GM18511 (cell line): ENCODE measurements around the gene NELFE.
"Not testable (repeated sequence)": the region's sequence is repeated elsewhere in the genome, so short reads cannot be mapped to it uniquely, and the experiment has no call there.

ENCODE experiments used
- ATAC-seq: cut with Tn5 transposase; IDR thresholded peaks from one replicate; pipeline ENCODE4 v1.9.1; 2021; ENCODE audit warnings: mild to moderate bottlenecking, moderate library complexity; ENCODE audit not compliant: unreplicated experiment

NELFE gene, protein sequence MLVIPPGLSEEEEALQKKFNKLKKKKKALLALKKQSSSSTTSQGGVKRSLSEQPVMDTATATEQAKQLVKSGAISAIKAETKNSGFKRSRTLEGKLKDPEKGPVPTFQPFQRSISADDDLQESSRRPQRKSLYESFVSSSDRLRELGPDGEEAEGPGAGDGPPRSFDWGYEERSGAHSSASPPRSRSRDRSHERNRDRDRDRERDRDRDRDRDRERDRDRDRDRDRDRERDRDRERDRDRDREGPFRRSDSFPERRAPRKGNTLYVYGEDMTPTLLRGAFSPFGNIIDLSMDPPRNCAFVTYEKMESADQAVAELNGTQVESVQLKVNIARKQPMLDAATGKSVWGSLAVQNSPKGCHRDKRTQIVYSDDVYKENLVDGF

GRCh38 chr6:31958741-31959739 is at the start of gene NELFE, which contains the start of gene SKIC2:
TSS of gene NELFE (minus strand) at chr6:31958971. CDS start at chr6:31958446, 525 bp downstream.
TSS of gene SKIC2 (plus strand) at chr6:31959175. CDS start at chr6:31959193, 18 bp downstream.
- ATAC-seq, result peak; percentile 99

- not testable (repeated sequence) for ATAC-seq
These were observed 49.3 kb upstream of the NELFE start for GRCh38 chr6:32008037-32008436.

DNA sequence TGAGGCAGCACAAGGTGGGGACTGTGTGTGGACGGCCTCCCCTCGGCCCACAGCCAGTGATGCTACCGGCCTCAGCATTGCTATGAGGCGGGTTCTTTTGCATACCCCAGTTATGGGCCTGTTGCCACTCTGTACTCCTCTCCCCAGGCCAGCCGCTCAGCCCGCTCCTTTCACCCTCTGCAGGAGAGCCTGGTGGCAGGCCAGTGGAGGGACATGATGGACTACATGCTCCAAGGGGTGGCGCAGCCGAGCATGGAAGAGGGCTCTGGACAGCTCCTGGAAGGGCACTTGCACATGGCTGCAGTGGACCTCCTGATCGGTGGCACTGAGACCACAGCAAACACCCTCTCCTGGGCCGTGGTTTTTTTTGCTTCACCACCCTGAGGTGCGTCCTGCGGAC is 48.3 kb upstream of the NELFE start:
- ATAC-seq, result not testable (repeated sequence)

DNA sequence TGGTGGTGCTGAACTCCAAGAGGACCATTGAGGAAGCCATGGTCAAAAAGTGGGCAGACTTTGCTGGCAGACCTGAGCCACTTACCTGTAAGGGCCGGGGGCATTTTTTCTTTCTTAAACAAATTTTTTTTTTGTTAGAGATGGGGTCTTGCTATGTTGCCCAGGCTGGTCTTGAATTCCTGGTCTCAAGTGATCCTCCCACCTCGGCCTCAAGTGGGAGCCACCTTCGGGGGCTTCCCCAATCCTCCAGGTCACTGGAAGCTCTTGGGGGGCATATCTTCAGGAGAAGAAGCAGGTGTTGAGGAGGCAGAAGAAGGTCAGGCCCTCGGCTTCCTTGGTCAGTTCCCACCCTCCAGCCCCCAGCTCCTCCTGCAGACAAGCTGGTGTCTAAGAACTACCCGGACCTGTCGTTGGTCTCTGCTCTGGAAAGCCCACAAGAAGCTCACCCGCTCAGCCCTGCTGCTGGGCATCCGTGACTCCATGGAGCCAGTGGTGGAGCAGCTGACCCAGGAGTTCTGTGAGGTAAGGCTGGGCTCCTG is 47.3 kb upstream of the NELFE start:
- not testable (repeated sequence) for ATAC-seq

GRCh38 chr6:32005538-32005880 is 46.7 kb upstream of the NELFE start:
- ATAC-seq, result not testable (repeated sequence)

GRCh38 chr6:32004864-32005537 is 46.2 kb upstream of the NELFE start:
- ATAC-seq, result not testable (repeated sequence)

- ATAC-seq, result not testable (repeated sequence)
These were observed 45.6 kb upstream of the NELFE start for GRCh38 chr6:32004393-32004792.

GRCh38 chr6:32003301-32003700 is 44.5 kb upstream of the NELFE start:
- ATAC-seq, result not testable (repeated sequence)

- not testable (repeated sequence) for ATAC-seq
These were observed 43.9 kb upstream of the NELFE start for GRCh38 chr6:32002546-32003268.

- not testable (repeated sequence) for ATAC-seq
These were observed 37.6 kb upstream of the NELFE start for GRCh38 chr6:31996385-31996784.

GRCh38 chr6:31994421-31994820 is 35.6 kb upstream of the NELFE start:
- ATAC-seq, result not testable (repeated sequence)

DNA sequence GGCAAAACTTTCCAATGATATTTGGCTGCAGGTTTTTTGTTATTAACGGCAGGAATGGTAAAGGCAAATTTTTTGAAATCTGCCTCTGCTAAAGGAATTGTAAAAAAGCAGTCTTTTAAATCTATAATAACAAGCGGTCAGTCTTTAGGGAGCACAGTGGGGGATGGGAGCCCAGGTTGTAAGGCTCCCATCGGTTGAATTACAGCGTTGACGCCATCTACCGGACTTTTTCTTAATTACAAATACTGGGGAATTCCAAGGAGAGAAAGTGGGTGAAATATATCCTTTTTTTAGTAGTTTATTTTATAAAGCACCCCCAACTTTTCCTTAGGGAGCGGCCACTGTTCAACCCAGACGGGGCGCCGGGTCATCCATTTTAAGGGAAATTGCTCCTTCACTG is 30.6 kb upstream of the NELFE start:
- not testable (repeated sequence) for ATAC-seq

- not testable (repeated sequence) for ATAC-seq
These were observed 23.0 kb upstream of the NELFE start, which contains the start of gene C4A for GRCh38 chr6:31981744-31982143. TSS of gene C4A (plus strand) at chr6:31982057. CDS start at chr6:31982108, 51 bp downstream.

DNA sequence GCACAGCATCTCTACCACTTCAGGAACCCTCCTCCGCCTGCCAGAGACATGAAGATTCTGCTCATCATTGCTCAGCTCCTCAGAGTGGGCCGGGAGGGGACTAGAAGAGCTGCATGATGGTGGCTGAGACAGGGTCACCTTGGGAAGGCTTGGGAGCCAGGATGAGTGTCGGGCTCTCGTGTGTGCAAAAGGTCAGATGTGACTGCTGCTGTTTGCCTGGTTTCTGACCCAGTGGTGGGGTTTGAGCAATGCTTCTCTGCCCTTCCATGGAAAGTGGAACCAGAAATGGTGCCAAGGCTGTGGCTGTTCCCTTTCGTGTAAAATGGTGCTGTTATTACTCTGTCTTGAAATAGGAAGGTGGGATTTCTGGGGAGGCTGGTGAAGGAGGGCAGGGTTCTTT is 22.2 kb upstream of the NELFE start:
- ATAC-seq, result not testable (repeated sequence)

GRCh38 chr6:31980195-31980876 is 21.6 kb upstream of the NELFE start:
- ATAC-seq, result not testable (repeated sequence)

DNA sequence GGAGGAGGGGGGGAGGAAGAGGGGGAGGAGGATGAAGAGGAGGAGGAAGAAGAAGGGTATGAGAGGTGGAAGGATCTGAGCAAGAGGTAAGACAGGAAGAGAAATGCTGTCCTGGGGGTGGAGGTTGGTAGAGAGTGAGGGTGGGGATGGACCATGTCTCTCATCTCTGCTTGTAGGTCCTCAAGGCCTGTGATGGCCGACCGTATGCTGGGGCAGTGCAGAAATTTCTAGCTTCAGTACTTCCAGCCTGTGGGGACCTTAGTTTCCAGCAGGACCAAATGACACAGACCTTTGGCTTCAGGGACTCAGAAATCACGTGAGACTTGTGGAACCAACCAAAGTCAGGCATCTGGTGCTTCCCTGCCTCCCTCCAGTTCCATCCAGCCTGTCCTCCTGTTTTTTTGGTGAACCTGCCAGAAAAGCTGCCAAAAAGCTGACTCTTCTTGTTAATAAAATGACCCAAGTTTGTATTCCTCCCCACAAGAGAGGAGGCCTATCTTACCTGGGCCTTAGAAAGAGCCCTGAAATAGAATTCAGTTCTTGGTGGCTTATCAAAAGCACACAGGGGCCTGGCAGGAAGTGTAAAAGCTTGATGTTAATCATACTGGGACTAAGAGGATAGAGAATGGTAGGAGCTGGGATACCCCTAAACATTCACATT is 20.6 kb upstream of the NELFE start:
- no peak for ATAC-seq

DNA sequence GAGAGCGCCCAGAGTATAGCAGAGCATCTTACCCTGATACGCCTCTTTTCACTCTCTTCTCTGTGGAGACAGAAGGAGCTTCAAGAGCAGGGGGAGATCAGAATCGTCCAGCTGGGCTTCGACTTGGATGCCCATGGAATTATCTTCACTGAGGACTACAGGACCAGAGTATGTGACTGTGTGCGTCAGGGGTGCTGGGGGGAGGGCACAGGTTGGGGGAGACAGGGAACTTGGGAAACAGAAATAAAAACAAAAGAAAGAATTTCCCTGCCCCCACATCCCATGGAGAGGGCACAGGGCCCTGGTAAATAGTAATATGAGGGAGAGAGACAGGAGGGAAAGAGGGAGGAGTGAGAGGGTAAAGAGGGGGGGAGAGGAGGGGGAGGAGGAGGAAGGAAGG is 20.1 kb upstream of the NELFE start:
- ATAC-seq, result no peak

- ATAC-seq, result no peak
These were observed 19.2 kb upstream of the NELFE start for GRCh38 chr6:31977816-31978431.
